ENCODE data around the gene SPATS2.
A peak's percentile ranks its signal among the peaks of the same experiment; 100 is the strongest.
"Not testable (repeated sequence)": the region's sequence is repeated elsewhere in the genome, so short reads cannot be mapped to it uniquely, and the experiment has no call there.

SPATS2 gene

GRCh38 chr12:49367381-49368239, at the start of gene SPATS2:
Gene SPATS2 (plus strand): TSS chr12:49367462. CDS start chr12:49461013, 93,551 bp downstream.
- DNase-seq, result peak; percentile 40

GRCh38 chr12:49320411-49321103, 46.7 kb upstream of the SPATS2 start:
- DNase-seq, result not testable (repeated sequence)

GRCh38 chr12:49322367-49322707, 44.9 kb upstream of the SPATS2 start:
- DNase-seq, result no peak

- DNase-seq, result peak; percentile 95
Observed at GRCh38 chr12:49322708-49323523, 44.3 kb upstream of the SPATS2 start, which contains the start of gene TROAP. Gene TROAP (plus strand): TSS chr12:49323255. CDS start chr12:49323609, 354 bp downstream.

- no peak for DNase-seq
Observed at GRCh38 chr12:49323524-49324097, 43.7 kb upstream of the SPATS2 start.

GRCh38 chr12:49325606-49326005, 41.7 kb upstream of the SPATS2 start:
- DNase-seq, result no peak

GRCh38 chr12:49327368-49327767, 39.9 kb upstream of the SPATS2 start:
- no peak for DNase-seq

GRCh38 chr12:49327887-49328286, 39.4 kb upstream of the SPATS2 start:
- DNase-seq, result no peak

- no peak for DNase-seq
Observed at GRCh38 chr12:49328816-49329215, 38.4 kb upstream of the SPATS2 start.

- DNase-seq, result no peak
Observed at GRCh38 chr12:49330032-49330619, 37.1 kb upstream of the SPATS2 start.

GRCh38 chr12:49330631-49331379, 36.5 kb upstream of the SPATS2 start:
- DNase-seq, result no peak

GRCh38 chr12:49331380-49332222, 35.7 kb upstream of the SPATS2 start:
- DNase-seq, result peak; percentile 38

- no peak for DNase-seq
Observed at GRCh38 chr12:49332441-49332861, 34.8 kb upstream of the SPATS2 start.

GRCh38 chr12:49332891-49333371, 34.3 kb upstream of the SPATS2 start:
- peak; percentile 27 for DNase-seq

GRCh38 chr12:49333778-49334177, 33.5 kb upstream of the SPATS2 start:
- DNase-seq, result not testable (repeated sequence)

- DNase-seq, result no peak
Observed at GRCh38 chr12:49334226-49334625, 33.0 kb upstream of the SPATS2 start.

- no peak for DNase-seq
Observed at GRCh38 chr12:49334681-49335080, 32.6 kb upstream of the SPATS2 start.

- no peak for DNase-seq
Observed at GRCh38 chr12:49335118-49335954, 31.9 kb upstream of the SPATS2 start.

GRCh38 chr12:49335955-49336644, 31.2 kb upstream of the SPATS2 start:
- DNase-seq, result no peak
